ENCODE data around the gene PCDHA5.
"Not testable (repeated sequence)": the region's sequence is repeated elsewhere in the genome, so short reads cannot be mapped to it uniquely, and the experiment has no call there.

Gene PCDHA5

GRCh38 chr5:140821375-140822280 lies at the start of gene PCDHA5:
Gene PCDHA5, plus strand, starts transcription at chr5:140821613.
- DNase-seq = no peak

DNA sequence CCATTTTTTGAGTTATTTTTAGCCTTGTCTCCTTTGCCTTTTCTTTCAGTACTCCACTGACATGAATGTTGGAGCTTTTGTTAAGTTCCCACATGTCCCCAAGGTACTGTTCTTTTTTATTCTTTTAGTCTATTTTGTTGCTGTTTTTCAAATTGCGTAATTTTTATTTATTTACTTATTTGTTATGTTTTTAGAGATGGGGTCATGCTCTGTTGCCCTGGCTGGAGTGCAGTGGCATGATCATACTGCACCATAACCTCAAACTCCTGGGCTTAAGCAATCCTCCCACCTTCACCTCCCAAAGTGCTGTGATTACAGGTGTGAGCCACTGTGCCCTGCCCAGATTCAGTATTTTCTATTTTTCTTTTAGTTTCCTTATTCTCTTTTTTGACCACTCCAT lies 40.9 kb upstream of the PCDHA5 start:
- DNase-seq = no peak

DNA sequence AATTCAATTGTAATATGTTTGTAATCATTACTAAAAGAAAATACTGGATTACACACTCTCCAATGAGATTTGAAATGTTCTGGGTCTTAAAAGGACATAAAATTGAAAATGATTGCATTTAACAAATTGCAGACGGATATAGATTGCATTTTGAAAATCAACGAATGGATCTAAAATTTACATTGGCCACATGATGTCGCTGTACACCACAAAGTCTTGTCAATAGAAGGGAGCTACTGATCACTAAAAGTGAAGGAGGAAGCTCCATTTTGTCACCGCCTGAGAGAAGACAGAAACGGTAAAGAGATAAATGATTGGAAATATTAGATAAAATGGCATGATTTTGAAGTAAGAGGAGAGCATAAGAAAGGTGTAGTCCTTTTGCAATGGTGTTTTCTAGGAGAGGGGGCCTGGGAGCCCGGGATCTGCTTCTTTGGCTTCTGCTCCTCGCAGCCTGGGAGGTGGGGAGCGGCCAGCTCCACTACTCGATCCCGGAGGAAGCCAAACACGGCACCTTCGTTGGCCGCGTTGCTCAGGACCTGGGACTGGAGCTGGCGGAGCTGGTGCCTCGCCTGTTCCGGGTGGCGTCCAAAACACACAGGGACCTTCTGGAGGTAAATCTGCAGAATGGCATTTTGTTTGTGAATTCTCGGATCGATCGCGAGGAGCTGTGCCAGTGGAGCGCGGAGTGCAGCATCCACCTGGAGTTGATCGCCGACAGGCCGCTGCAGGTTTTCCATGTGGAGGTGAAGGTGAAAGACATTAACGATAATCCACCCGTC lies 35.3 kb upstream of the PCDHA5 start, which contains the start of gene PCDHA1:
Gene PCDHA1 (plus strand): TSS at position 236 of the 782 bp plus-strand sequence.
- DNase-seq = no peak

DNA sequence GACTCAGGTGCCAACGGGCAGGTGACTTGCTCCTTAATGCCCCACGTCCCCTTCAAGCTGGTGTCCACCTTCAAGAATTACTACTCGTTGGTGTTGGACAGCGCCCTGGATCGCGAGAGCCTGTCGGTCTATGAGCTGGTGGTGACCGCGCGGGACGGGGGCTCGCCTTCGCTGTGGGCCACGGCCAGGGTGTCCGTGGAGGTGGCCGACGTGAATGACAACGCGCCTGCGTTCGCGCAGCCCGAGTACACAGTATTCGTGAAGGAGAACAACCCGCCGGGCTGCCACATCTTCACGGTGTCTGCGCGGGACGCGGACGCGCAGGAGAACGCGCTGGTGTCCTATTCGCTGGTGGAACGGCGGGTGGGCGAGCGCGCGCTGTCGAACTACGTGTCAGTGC lies 34.0 kb upstream of the PCDHA5 start:
- DNase-seq = not testable (repeated sequence)

DNA sequence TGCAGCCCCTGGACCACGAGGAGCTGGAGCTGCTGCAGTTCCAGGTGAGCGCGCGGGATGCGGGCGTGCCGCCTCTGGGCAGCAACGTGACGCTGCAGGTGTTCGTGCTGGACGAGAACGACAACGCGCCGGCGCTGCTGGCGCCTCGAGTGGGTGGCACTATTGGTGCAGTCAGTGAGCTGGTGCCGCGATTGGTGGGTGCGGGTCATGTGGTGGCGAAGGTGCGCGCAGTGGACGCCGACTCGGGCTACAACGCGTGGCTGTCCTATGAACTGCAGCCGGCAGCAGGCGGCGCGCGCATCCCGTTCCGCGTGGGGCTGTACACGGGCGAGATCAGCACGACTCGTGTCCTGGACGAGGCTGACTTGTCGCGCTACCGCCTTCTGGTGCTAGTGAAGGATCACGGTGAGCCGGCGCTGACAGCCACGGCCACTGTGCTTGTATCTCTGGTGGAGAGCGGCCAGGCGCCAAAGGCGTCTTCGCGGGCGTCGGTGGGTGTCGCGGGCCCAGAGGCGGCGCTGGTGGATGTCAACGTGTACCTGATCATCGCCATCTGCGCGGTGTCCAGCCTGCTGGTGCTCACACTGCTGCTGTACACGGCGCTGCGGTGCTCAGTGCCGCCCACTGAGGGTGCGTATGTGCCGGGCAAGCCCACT lies 33.4 kb upstream of the PCDHA5 start:
- not testable (repeated sequence) for DNase-seq

DNA sequence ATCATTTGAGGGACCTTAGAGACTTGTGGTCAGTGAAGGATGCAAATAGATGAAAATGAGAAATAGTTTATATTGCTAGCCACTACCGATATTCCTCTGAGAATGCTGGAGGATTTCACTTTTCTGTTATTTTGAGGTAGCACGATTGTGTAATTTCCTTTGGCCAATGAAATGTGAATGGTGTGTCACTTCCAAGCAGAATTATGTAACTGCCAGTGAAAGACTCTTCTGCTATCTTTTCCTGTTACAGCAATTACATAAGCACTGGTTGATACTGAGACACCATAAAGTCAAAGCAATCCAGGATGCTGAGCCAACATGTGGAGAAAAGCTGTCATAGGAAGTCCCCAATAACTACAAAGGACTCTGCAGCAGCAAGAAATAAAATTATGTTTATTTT lies 30.3 kb upstream of the PCDHA5 start:
- DNase-seq = no peak

- no peak for DNase-seq
Observed at GRCh38 chr5:140794595-140795258, 26.7 kb upstream of the PCDHA5 start, which contains the start of gene PCDHA2. Gene PCDHA2, plus strand, starts transcription at chr5:140794852.

- no peak for DNase-seq
Observed at GRCh38 chr5:140795259-140795641, 26.2 kb upstream of the PCDHA5 start.

DNA sequence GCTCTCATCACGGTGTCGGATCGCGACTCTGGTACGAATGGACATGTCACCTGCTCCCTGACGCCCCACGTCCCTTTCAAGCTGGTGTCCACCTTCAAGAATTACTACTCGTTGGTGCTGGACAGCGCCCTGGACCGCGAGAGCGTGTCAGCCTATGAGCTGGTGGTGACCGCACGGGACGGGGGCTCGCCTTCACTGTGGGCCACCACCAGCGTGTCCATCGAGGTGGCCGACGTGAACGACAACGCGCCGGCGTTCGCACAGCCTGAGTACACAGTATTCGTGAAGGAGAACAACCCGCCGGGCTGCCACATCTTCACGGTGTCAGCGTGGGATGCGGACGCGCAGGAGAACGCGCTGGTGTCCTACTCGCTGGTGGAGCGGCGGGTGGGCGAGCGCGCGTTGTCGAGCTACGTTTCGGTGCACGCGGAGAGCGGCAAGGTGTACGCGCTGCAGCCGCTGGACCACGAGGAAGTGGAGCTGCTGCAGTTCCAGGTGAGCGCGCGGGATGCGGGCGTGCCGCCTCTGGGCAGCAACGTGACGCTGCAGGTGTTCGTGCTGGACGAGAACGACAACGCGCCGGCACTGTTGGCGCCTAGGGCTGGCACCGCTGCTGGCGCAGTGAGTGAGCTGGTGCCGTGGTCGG lies 25.2 kb upstream of the PCDHA5 start:
- DNase-seq = not testable (repeated sequence)

DNA sequence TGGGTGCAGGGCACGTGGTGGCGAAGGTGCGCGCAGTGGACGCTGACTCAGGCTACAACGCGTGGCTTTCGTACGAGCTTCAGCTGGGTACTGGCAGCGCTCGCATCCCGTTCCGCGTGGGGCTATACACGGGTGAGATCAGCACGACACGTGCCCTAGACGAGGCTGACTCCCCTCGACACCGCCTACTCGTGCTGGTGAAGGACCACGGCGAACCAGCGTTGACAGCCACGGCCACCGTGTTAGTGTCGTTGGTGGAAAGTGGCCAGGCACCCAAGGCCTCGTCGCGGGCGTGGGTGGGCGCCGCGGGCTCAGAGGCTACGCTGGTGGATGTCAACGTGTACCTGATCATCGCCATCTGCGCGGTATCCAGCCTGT lies 24.7 kb upstream of the PCDHA5 start:
- no peak for DNase-seq

DNA sequence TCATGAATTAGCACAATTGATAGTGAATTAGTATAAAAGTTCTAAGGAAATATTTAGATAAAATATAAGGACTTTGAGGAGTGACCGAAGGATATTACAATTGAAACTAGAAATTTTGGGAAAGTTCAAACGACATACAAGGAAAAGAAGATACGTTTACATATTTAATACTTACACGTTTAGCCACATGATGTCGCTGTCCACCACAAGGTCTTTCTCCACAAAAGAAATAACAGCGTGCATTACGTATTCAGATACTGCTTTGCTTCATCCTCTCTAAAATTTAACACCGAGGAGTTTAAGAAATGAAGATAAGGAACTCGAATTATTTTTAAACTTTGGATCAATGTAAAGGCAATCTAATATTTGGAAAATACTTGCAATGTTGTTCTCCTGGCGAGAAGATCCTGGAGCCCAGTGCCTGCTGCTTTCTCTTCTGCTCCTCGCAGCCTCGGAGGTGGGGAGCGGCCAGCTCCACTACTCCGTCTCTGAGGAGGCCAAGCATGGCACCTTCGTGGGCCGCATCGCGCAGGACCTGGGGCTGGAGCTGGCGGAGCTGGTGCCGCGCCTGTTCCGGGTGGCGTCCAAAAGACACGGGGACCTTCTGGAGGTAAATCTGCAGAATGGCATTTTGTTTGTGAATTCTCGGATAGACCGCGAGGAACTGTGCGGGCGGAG lies 20.5 kb upstream of the PCDHA5 start, which contains the start of gene PCDHA3:
Gene PCDHA3 (plus strand): TSS at position 242 of the 678 bp plus-strand sequence.
- DNase-seq = no peak

- no peak for DNase-seq
Observed at GRCh38 chr5:140801494-140801841, 19.9 kb upstream of the PCDHA5 start.

DNA sequence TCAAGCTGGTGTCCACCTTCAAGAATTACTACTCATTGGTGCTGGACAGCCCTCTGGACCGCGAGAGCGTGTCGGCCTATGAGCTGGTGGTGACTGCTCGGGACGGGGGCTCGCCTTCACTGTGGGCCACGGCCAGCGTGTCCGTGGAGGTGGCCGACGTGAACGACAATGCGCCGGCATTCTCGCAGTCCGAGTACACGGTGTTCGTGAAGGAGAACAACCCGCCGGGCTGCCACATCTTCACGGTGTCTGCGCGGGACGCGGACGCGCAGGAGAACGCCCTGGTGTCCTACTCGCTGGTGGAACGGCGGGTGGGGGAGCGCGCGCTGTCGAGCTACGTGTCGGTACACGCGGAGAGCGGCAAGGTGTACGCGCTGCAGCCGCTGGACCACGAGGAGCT lies 19.0 kb upstream of the PCDHA5 start:
- DNase-seq = not testable (repeated sequence)

- DNase-seq = no peak
Observed at GRCh38 chr5:140802781-140803271, 18.6 kb upstream of the PCDHA5 start.

DNA sequence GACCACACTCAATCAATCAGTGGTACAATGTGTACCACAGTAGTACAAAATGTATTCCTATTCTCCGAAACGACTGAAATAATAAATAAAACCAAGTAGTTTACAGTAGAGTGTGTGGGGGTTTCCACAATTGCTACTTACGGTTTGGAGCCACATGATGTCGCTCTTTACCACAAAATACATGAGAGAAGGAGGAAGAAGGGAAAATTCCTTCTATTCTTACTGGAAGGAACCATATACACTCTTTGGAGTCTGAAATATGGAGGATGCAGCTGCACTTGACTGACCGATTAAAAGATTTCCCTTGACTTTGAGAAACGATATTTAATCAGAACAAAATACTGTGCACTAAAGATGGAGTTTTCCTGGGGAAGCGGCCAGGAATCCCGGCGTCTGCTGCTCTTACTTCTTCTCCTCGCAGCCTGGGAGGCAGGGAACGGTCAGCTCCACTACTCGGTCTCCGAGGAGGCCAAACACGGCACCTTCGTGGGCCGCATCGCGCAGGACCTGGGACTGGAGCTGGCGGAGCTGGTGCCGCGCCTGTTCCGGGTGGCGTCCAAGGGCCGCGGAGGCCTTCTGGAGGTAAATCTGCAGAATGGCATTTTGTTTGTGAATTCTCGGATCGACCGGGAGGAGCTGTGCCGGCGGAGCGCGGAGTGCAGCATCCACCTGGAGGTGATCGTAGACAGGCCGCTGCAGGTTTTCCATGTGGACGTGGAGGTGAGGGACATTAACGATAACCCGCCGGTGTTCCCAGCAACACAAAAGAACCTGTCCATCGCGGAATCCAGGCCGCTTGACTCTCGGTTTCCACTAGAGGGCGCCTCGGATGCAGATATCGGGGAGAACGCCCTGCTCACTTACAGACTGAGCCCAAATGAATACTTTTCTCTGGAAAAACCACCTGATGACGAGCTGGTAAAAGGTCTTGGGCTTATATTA lies 14.3 kb upstream of the PCDHA5 start, which contains the start of gene PCDHA4:
Gene PCDHA4 (plus strand): TSS at position 235 of the 942 bp plus-strand sequence.
- DNase-seq = no peak

GRCh38 chr5:140808241-140808888 lies 13.0 kb upstream of the PCDHA5 start:
- not testable (repeated sequence) for DNase-seq

GRCh38 chr5:140808889-140809291 lies 12.5 kb upstream of the PCDHA5 start:
- DNase-seq = no peak

GRCh38 chr5:140822281-140822629 lies 842 bp downstream of the PCDHA5 start:
- DNase-seq = no peak

DNA sequence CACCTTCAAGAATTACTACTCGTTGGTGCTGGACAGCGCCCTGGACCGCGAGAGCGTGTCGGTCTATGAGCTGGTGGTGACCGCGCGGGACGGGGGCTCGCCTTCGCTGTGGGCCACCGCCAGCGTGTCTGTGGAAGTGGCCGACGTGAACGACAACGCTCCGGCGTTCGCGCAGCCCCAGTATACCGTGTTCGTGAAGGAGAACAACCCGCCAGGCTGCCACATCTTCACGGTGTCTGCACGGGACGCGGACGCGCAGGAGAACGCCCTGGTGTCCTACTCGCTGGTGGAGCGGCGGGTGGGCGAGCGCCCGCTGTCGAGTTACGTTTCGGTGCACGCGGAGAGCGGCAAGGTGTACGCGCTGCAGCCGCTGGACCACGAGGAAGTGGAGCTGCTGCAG lies 1.6 kb downstream of the PCDHA5 start:
- DNase-seq = not testable (repeated sequence)

DNA sequence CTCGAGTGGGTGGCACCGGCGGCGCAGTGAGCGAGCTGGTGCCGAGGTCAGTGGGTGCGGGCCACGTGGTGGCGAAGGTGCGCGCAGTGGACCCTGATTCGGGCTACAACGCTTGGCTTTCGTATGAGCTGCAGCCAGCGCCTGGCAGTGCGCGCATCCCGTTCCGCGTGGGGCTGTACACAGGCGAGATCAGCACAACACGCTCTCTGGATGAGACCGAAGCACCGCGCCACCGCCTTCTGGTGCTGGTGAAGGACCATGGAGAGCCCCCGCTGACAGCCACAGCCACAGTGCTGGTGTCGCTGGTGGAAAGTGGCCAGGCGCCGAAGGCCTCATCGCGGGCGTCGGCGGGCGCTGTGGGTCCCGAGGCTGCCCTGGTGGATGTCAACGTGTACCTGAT lies 2.1 kb downstream of the PCDHA5 start:
- no peak for DNase-seq

Data from NCI-H524 treated with DMSO at 0.1 percent for 48 hours (cell line).